ENCODE measurements around the gene SND1. TPM values are rescaled to one million over a fixed set of nuclear protein-coding genes. Genes with fewer than 3 reads are reported as not detected.
"Not testable (repeated sequence)": the region's sequence is repeated elsewhere in the genome, so short reads cannot be mapped to it uniquely, and the experiment has no call there.

SND1 gene
- total RNA-seq, 1 experiment from 2014 or later: 223 TPM

GRCh38 chr7:128108641-128109423 lies 456.8 kb downstream of the SND1 start:
- DNase-seq (ENCODE audit: low read depth): no peak

GRCh38 chr7:128109424-128109969 lies 457.5 kb downstream of the SND1 start:
- DNase-seq (ENCODE audit: low read depth): not testable (repeated sequence)

GRCh38 chr7:128110641-128111364 lies 458.8 kb downstream of the SND1 start:
- no peak for DNase-seq (ENCODE audit: low read depth)

- no peak for DNase-seq (ENCODE audit: low read depth)
Observed at GRCh38 chr7:128112018-128112780, 460.2 kb downstream of the SND1 start.

- no peak for DNase-seq (ENCODE audit: low read depth)
Observed at GRCh38 chr7:128112781-128113221, 460.8 kb downstream of the SND1 start.

- no peak for DNase-seq (ENCODE audit: low read depth)
Observed at GRCh38 chr7:128113839-128114238, 461.8 kb downstream of the SND1 start.

GRCh38 chr7:128114806-128115205 lies 462.8 kb downstream of the SND1 start:
- no peak for DNase-seq (ENCODE audit: low read depth)

GRCh38 chr7:128115336-128115820 lies 463.4 kb downstream of the SND1 start:
- DNase-seq (ENCODE audit: low read depth): peak; percentile 32

GRCh38 chr7:128115821-128116723 lies 464.1 kb downstream of the SND1 start:
- DNase-seq (ENCODE audit: low read depth): no peak

- DNase-seq (ENCODE audit: low read depth): no peak
Observed at GRCh38 chr7:128116740-128117139, 464.7 kb downstream of the SND1 start.

GRCh38 chr7:128117691-128118090 lies 465.7 kb downstream of the SND1 start:
- DNase-seq (ENCODE audit: low read depth): no peak

- DNase-seq (ENCODE audit: low read depth): no peak
Observed at GRCh38 chr7:128119036-128119435, 467.0 kb downstream of the SND1 start.

- no peak for DNase-seq (ENCODE audit: low read depth)
Observed at GRCh38 chr7:128120116-128120515, 468.1 kb downstream of the SND1 start.

GRCh38 chr7:128120976-128121490 lies 469.0 kb downstream of the SND1 start:
- DNase-seq (ENCODE audit: low read depth): no peak

GRCh38 chr7:128121711-128122530 lies 469.9 kb downstream of the SND1 start:
- DNase-seq (ENCODE audit: low read depth): no peak

GRCh38 chr7:128122576-128123290 lies 470.7 kb downstream of the SND1 start:
- no peak for DNase-seq (ENCODE audit: low read depth)

- no peak for DNase-seq (ENCODE audit: low read depth)
Observed at GRCh38 chr7:128123291-128124037, 471.5 kb downstream of the SND1 start.

- no peak for DNase-seq (ENCODE audit: low read depth)
Observed at GRCh38 chr7:128124786-128125185, 472.8 kb downstream of the SND1 start.

All from LHCN-M2 (cell line).